ENCODE results near the gene FAM50B.

GRCh38 chr6:3808199-3808598 lies 41.0 kb upstream of the FAM50B start:
- TF ChIP-seq POLR2AphosphoS5 (IDR thresholded peaks at IDR 0.05) (no peak), EP300 (IDR thresholded peaks at IDR 0.05) (no peak)
- TF ChIP-seq, protein P1, sequence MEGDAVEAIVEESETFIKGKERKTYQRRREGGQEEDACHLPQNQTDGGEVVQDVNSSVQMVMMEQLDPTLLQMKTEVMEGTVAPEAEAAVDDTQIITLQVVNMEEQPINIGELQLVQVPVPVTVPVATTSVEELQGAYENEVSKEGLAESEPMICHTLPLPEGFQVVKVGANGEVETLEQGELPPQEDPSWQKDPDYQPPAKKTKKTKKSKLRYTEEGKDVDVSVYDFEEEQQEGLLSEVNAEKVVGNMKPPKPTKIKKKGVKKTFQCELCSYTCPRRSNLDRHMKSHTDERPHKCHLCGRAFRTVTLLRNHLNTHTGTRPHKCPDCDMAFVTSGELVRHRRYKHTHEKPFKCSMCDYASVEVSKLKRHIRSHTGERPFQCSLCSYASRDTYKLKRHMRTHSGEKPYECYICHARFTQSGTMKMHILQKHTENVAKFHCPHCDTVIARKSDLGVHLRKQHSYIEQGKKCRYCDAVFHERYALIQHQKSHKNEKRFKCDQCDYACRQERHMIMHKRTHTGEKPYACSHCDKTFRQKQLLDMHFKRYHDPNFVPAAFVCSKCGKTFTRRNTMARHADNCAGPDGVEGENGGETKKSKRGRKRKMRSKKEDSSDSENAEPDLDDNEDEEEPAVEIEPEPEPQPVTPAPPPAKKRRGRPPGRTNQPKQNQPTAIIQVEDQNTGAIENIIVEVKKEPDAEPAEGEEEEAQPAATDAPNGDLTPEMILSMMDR (IDR thresholded peaks at IDR 0.05) = no peak
